Measurements from ENCODE around the gene SURF6.

SURF6 gene

GRCh38 chr9:133360400-133361393 is 24.7 kb upstream of the SURF6 start:
- TF ChIP-seq POLR2AphosphoS5 (IDR thresholded peaks at IDR 0.05; ENCODE audit: low read depth, low read length) (no peak; the same call in 1 of the 2 replicates), TAF1 (IDR thresholded peaks at IDR 0.05; ENCODE audit: borderline replicate concordance, insufficient read depth, low read length) (no peak), SIN3A (IDR thresholded peaks at IDR 0.05; ENCODE audit: borderline replicate concordance, insufficient read depth, low read length) (no peak), FOXP2 (optimal IDR thresholded peaks at IDR 0.05; ENCODE audit: borderline replicate concordance, extremely low read depth, extremely low read length, insufficient read depth) (no peak), REST (IDR thresholded peaks at IDR 0.05; ENCODE audit: insufficient read depth in 1 of 2, low read depth in 2 of 2, low read length in 2 of 2) (no peak)

- TF ChIP-seq REST (IDR thresholded peaks at IDR 0.05; ENCODE audit: insufficient read depth in 1 of 2, low read depth in 2 of 2, low read length in 2 of 2) (no peak), POLR2AphosphoS5 (IDR thresholded peaks at IDR 0.05; ENCODE audit: low read depth, low read length) (no peak; the same call in 1 of the 2 replicates)
Observed at GRCh38 chr9:133359399-133360175, 23.6 kb upstream of the SURF6 start.

- TF ChIP-seq TAF1 (IDR thresholded peaks at IDR 0.05; ENCODE audit: borderline replicate concordance, insufficient read depth, low read length) (no peak), REST (IDR thresholded peaks at IDR 0.05; ENCODE audit: insufficient read depth in 1 of 2, low read depth in 2 of 2, low read length in 2 of 2) (no peak)
Observed at GRCh38 chr9:133357656-133358055, 21.7 kb upstream of the SURF6 start.

- TF ChIP-seq TAF1 (IDR thresholded peaks at IDR 0.05; ENCODE audit: borderline replicate concordance, insufficient read depth, low read length) (peak; percentile 58; the same call in 1 of the 2 replicates), REST (IDR thresholded peaks at IDR 0.05; ENCODE audit: insufficient read depth in 1 of 2, low read depth in 2 of 2, low read length in 2 of 2) (no peak), SIN3A (IDR thresholded peaks at IDR 0.05; ENCODE audit: borderline replicate concordance, insufficient read depth, low read length) (peak; percentile 39; the same call in 1 of the 2 replicates), FOXP2 (optimal IDR thresholded peaks at IDR 0.05; ENCODE audit: borderline replicate concordance, extremely low read depth, extremely low read length, insufficient read depth) (no peak), POLR2AphosphoS5 (IDR thresholded peaks at IDR 0.05; ENCODE audit: low read depth, low read length) (peak; percentile 80)
Observed at GRCh38 chr9:133356391-133357091, 20.6 kb upstream of the SURF6 start, which contains the start of the genes SURF1 and SURF2. Gene SURF1, minus strand, starts transcription at chr9:133356487. Its CDS starts 34 bp downstream, at chr9:133356453. Gene SURF2, plus strand, starts transcription at chr9:133356550. Its CDS starts 43 bp downstream, at chr9:133356593.

All from PFSK-1 (cell line).